T-helper 2 cell treated with Interferon-gamma antibody and Interleukin-4, amounts not matched to agents 5 μg/mL and 100 μg/mL, for 36 hours (primary cell): ENCODE data around the gene PTTG1.

Experiments used
- DNase-seq: peaks from one replicate; pipeline ENCODE4 v3.0.0; 2021; ENCODE audit warnings: low spot score
- H3K27ac Mint-ChIP-seq: one replicate; pipeline ENCODE4 v1.8.0; 2021; ENCODE audit warnings: mild to moderate bottlenecking, mixed read lengths
- H3K27me3 Mint-ChIP-seq: one replicate; pipeline ENCODE4 v1.8.0; 2021; ENCODE audit warnings: low read depth, mixed read lengths
- H3K36me3 Mint-ChIP-seq: one replicate; pipeline ENCODE4 v1.8.0; 2021; ENCODE audit warnings: low read depth, mixed read lengths
- H3K4me1 Mint-ChIP-seq: one replicate; pipeline ENCODE4 v1.8.0; 2021; ENCODE audit warnings: low read depth, mixed read lengths
- H3K4me3 Mint-ChIP-seq: one replicate; pipeline ENCODE4 v1.8.0; 2022; ENCODE audit warnings: mild to moderate bottlenecking, moderate library complexity, mixed read lengths
- H3K9me3 Mint-ChIP-seq: one replicate; pipeline ENCODE4 v1.8.0; 2021; ENCODE audit warnings: mixed read lengths

PTTG1 gene

DNA sequence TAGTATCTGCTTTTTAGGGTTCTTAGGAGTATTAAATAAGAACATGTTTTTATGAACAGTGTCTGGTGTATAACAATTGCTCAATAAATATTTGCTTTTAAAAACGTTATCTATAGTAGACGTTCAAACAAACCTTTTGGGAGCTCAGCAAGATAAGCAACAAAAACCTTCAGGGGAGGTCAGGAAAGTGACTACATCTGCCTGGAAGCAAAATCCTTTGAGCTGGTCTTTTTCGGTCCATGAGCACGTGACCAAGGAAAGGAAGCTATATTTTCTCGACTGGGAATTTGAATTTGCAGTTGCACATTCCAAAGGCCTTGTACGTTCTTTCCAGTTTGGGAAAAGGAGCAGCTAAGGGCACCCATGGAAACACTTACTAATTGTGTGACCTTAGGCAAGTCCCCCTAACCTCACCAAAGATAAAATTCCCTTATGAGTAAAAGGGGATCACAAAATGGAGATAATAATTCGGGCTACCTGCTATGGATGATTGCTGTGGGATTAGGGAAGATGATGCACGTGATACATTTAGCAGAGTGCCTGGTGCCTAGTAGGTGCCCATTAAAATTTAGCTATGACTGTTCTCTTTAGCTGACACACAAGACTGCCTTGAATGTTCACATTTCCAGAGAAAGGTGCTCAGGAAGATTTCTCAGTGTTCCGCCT is 45.4 kb downstream of the PTTG1 start:
- Mint-ChIP-seq H3K9me3 (no peaks in the 10 kb centered on the region), H3K4me1 (peaks cover 62% of the 10 kb centered on the region), H3K4me3 (peak overlapping the region; percentile 100), H3K36me3 (peaks cover 27% of the 10 kb centered on the region), H3K27ac (peak overlapping the region; percentile 99), H3K27me3 (no peaks in the 10 kb centered on the region)
- no peak for DNase-seq

GRCh38 chr5:160467555-160468362 is 46.1 kb downstream of the PTTG1 start:
- Mint-ChIP-seq H3K27me3 (no peaks in the 10 kb centered on the region), H3K4me3 (peak overlapping the region; percentile 100), H3K4me1 (peaks cover 62% of the 10 kb centered on the region), H3K9me3 (no peaks in the 10 kb centered on the region), H3K36me3 (peaks cover 32% of the 10 kb centered on the region), H3K27ac (peak overlapping the region; percentile 99)
- peak; percentile 93 for DNase-seq

GRCh38 chr5:160468363-160468975 is 46.8 kb downstream of the PTTG1 start:
- Mint-ChIP-seq H3K27ac (peak overlapping the region; percentile 99), H3K36me3 (peaks cover 38% of the 10 kb centered on the region), H3K9me3 (no peaks in the 10 kb centered on the region), H3K27me3 (no peaks in the 10 kb centered on the region), H3K4me1 (peaks cover 68% of the 10 kb centered on the region), H3K4me3 (peak overlapping the region; percentile 100)
- no peak for DNase-seq

- peak overlapping the region; percentile 100 for H3K4me3 Mint-ChIP-seq
- no peaks in the 10 kb centered on the region for H3K27me3 Mint-ChIP-seq
- no peak for DNase-seq
- peak overlapping the region; percentile 78 for H3K27ac Mint-ChIP-seq
- peaks cover 43% of the 10 kb centered on the region for H3K36me3 Mint-ChIP-seq
- H3K9me3 Mint-ChIP-seq: no peaks in the 10 kb centered on the region
- H3K4me1 Mint-ChIP-seq: peaks cover 66% of the 10 kb centered on the region
These were observed 47.8 kb downstream of the PTTG1 start for GRCh38 chr5:160469156-160470144.

DNA sequence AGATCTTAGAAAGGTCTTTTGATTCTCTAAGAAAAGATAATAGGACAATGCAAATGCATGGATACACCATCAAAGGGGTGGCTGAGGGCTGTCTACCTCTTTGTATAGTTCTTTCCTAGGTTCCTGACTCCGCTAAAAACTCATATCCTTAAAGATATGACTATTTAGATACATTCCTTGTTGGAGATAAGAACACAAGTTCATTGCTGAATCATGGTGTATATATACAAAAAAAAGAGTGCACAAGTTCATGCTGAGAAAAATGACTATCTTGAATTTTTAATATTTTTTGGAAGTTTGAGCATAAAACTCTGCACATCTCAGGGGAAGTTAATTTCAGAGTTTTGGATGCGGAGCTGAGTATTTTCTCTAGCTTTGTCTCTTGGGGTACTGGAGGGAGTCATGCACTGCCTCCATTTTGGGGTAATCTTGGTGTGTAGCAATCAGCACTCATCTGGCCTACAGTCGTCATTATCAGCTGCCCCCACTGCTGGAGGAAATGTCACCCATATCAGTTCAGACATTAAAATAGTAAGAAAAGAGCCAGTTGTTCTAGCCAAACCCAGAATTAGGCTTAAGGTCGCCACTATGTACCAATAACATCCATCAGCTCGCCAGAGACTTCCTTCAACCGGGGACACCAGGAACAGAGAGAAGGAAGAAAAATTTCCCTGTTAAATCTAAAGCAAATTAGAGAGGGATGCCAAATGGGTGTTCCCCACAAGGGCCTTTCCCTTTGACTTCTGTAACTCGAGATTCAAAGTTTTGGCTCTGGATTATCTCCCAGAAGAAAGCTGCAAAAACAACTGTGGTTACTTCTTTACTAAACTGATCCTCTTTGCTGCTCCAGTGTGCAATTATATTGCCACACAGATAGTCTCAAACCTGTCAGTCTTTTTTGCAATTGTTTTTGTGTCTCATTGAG is 49.0 kb downstream of the PTTG1 start:
- DNase-seq: no peak
- Mint-ChIP-seq H3K4me1 (peaks cover 67% of the 10 kb centered on the region), H3K9me3 (no peaks in the 10 kb centered on the region), H3K4me3 (peak overlapping the region; percentile 100), H3K27me3 (no peaks in the 10 kb centered on the region), H3K36me3 (peaks cover 53% of the 10 kb centered on the region), H3K27ac (peak overlapping the region; percentile 76)

GRCh38 chr5:160471761-160472160 is 50.1 kb downstream of the PTTG1 start:
- DNase-seq: no peak
- peaks cover 60% of the 10 kb centered on the region for H3K36me3 Mint-ChIP-seq
- H3K4me1 Mint-ChIP-seq: peaks cover 67% of the 10 kb centered on the region
- peak overlapping the region; percentile 100 for H3K4me3 Mint-ChIP-seq
- no peaks in the 10 kb centered on the region for H3K9me3 Mint-ChIP-seq
- H3K27ac Mint-ChIP-seq: peak overlapping the region; percentile 77
- H3K27me3 Mint-ChIP-seq: no peaks in the 10 kb centered on the region

DNA sequence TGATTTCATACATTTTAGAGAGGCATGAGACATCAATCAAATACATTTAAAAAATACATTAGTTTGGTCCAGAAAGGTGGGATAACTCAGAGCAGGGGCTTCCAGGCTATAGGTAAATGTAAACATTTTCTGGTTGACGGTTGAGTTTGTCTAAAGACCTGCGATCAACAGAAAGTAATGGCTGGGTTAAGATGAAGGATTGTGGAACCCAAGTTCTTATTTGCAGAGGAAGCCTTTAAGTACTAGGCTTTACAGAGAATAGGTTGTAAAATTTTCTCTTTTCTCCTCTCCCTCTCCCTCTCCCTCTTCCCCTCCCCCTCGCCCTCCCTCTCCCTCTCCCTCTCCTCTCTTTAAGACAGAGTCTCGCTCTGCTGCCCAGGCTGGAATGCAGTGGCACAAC is 50.8 kb downstream of the PTTG1 start:
- H3K4me1 Mint-ChIP-seq: peaks cover 67% of the 10 kb centered on the region
- peak overlapping the region; percentile 77 for H3K27ac Mint-ChIP-seq
- DNase-seq: no peak
- H3K4me3 Mint-ChIP-seq: peak overlapping the region; percentile 100
- H3K36me3 Mint-ChIP-seq: peaks cover 68% of the 10 kb centered on the region
- H3K27me3 Mint-ChIP-seq: no peaks in the 10 kb centered on the region
- H3K9me3 Mint-ChIP-seq: no peaks in the 10 kb centered on the region

DNA sequence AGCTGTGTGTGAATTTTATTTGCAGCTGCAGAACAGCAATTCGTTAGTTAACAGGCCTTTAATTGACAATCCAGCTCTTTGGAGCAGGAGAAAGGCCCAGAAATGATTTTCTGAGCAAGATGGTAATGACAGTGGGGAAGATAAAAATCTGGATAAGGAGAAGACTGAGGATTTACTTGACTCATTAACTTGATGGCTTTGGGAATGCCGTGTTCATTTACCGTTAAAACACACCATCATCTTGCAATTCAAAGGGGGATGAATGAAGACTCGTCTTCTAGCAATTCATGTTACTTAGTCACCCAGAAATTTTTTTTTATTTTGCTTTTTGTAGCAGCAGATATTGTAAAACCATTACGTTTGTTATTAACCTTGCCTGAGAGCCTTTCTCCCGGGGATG is 52.0 kb downstream of the PTTG1 start:
- H3K9me3 Mint-ChIP-seq: no peaks in the 10 kb centered on the region
- H3K27me3 Mint-ChIP-seq: no peaks in the 10 kb centered on the region
- peaks cover 73% of the 10 kb centered on the region for H3K36me3 Mint-ChIP-seq
- no peak for DNase-seq
- H3K27ac Mint-ChIP-seq: peak overlapping the region; percentile 62
- peaks cover 72% of the 10 kb centered on the region for H3K4me1 Mint-ChIP-seq
- H3K4me3 Mint-ChIP-seq: peak overlapping the region; percentile 56

- Mint-ChIP-seq H3K9me3 (no peaks in the 10 kb centered on the region), H3K27me3 (no peaks in the 10 kb centered on the region), H3K4me1 (peaks cover 75% of the 10 kb centered on the region), H3K4me3 (peak overlapping the region; percentile 35), H3K36me3 (peaks cover 71% of the 10 kb centered on the region), H3K27ac (no peak overlapping the region)
- DNase-seq: no peak
These were observed 52.4 kb downstream of the PTTG1 start for GRCh38 chr5:160474084-160474483.

- H3K27ac Mint-ChIP-seq: peak overlapping the region; percentile 27
- H3K4me1 Mint-ChIP-seq: peaks cover 83% of the 10 kb centered on the region
- peaks cover 67% of the 10 kb centered on the region for H3K36me3 Mint-ChIP-seq
- H3K4me3 Mint-ChIP-seq: peak overlapping the region; percentile 17
- DNase-seq: no peak
- no peaks in the 10 kb centered on the region for H3K27me3 Mint-ChIP-seq
- H3K9me3 Mint-ChIP-seq: no peaks in the 10 kb centered on the region
These were observed 54.3 kb downstream of the PTTG1 start for GRCh38 chr5:160475864-160476438.

DNA sequence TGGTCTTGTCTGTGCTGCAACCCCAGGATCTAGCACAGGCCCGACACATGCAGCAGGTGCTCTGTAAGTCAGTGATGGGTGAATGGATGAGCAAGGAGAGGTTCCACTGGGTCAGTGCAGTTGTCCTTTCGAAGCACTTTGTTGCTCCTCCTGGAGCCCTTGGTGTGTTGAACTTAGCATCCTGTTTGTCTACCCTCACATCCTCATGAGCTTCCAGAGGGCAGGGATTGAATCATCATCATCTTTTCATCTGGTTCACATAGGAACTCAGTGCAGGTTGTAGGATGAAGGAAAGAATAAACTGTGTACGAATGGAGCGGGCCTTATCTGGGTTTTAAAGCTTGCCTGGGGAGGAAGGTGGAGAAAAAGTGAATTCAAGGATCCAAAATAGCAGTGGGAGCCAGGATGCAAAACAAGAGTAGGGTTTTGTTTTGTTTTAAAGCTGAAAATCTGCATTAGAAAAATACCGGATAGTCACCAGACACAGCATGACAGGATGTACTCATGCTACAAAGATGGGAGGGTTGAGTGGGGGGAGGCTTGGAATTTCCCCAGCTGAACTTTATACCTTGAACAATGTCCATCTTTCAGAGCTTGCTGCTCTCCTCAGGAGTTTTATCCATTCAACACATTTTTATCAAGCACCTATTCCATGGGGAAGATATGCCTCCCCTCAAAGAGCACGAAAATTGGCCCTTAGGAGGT is 55.8 kb downstream of the PTTG1 start:
- no peak for DNase-seq
- Mint-ChIP-seq H3K27me3 (no peaks in the 10 kb centered on the region), H3K9me3 (no peaks in the 10 kb centered on the region), H3K4me3 (peak overlapping the region; percentile 49), H3K27ac (peak overlapping the region; percentile 74), H3K4me1 (peaks cover 74% of the 10 kb centered on the region), H3K36me3 (peaks cover 61% of the 10 kb centered on the region)

DNA sequence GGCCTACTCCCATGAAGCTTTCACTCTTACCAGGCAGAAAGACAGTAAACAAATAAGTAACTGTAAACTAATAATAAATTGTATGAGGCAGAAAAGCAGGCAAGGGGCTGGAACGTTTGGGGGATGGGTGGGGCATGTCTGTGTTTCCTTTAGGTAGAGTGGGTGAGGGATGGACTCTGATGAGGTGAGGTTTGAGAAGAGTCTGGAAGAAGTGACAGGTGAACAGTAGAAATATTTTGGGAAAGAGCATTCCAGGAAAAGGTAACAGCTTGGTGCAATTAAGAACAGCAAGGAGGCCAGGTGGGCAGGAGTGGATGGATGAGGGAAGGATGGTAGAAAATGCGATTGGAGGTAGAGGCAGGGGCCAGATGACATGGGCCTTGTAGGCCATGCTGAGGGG is 56.5 kb downstream of the PTTG1 start:
- H3K36me3 Mint-ChIP-seq: peaks cover 64% of the 10 kb centered on the region
- peaks cover 72% of the 10 kb centered on the region for H3K4me1 Mint-ChIP-seq
- H3K27me3 Mint-ChIP-seq: no peaks in the 10 kb centered on the region
- H3K9me3 Mint-ChIP-seq: no peaks in the 10 kb centered on the region
- peak overlapping the region; percentile 53 for H3K27ac Mint-ChIP-seq
- no peak overlapping the region for H3K4me3 Mint-ChIP-seq
- DNase-seq: no peak
